GM23248 (cell line): ENCODE measurements around the gene ULK4. TPM values are rescaled to one million over a fixed set of nuclear protein-coding genes. Genes with fewer than 3 reads are reported as not detected.

Experiments used
- DNase-seq: peaks from one replicate; pipeline ENCODE4 v3.0.0-alpha.2; 2015
- H2AFZ ChIP-seq: fragments of 200-600 bp; sonication (generic); 2 replicates; pipeline ENCODE4 v1.6.1; 2016; ENCODE audit warnings: antibody characterized with exemption
- H3F3A ChIP-seq: fragments of 200-600 bp; sonication (generic); 2 replicates; pipeline ENCODE4 v1.6.1; 2016; ENCODE audit warnings: mild to moderate bottlenecking, antibody characterized with exemption, mixed run types; ENCODE audit not compliant: insufficient read depth
- H3K27ac ChIP-seq: fragments of 200-600 bp; sonication (generic); 2 replicates; pipeline ENCODE4 v1.5.1; 2016; ENCODE audit warnings: mild to moderate bottlenecking
- H3K27me3 ChIP-seq: fragments of 200-600 bp; sonication (generic); replicated peaks from 2 replicates; pipeline ENCODE4 v1.6.1; 2016; ENCODE audit warnings: mild to moderate bottlenecking; ENCODE audit not compliant: insufficient read depth
- H3K36me3 ChIP-seq: fragments of 200-600 bp; sonication (generic); 2 replicates; pipeline ENCODE4 v1.6.1; 2016; ENCODE audit warnings: low read depth, mild to moderate bottlenecking
- H3K4me1 ChIP-seq: fragments of 200-600 bp; sonication (generic); 2 replicates; pipeline ENCODE4 v1.6.1; 2016; ENCODE audit warnings: mild to moderate bottlenecking; ENCODE audit not compliant: insufficient read depth
- H3K4me2 ChIP-seq: fragments of 200-600 bp; sonication (generic); one replicate; pipeline ENCODE4 v1.6.1; 2016; ENCODE audit warnings: mild to moderate bottlenecking; ENCODE audit not compliant: unreplicated experiment
- H3K4me3 ChIP-seq: fragments of 200-600 bp; sonication (generic); 2 replicates; pipeline ENCODE4 v1.5.1; 2016; ENCODE audit warnings: mild to moderate bottlenecking
- H3K79me2 ChIP-seq: fragments of 200-600 bp; sonication (generic); 2 replicates; pipeline ENCODE4 v1.6.1; 2016; ENCODE audit warnings: mild to moderate bottlenecking; ENCODE audit not compliant: insufficient read depth
- H3K9ac ChIP-seq: fragments of 200-600 bp; sonication (generic); 2 replicates; pipeline ENCODE4 v1.6.1; 2016; ENCODE audit warnings: mild to moderate bottlenecking
- H3K9me2 ChIP-seq: fragments of 200-600 bp; sonication (generic); 2 replicates; pipeline ENCODE4 v1.6.1; 2016; ENCODE audit warnings: mixed run types, mild to moderate bottlenecking, moderate library complexity; ENCODE audit not compliant: insufficient read depth
- H3K9me3 ChIP-seq: fragments of 200-600 bp; sonication (generic); one replicate; pipeline ENCODE4 v1.6.1; 2017; ENCODE audit warnings: low read depth
- H4K20me1 ChIP-seq: fragments of 200-600 bp; sonication (generic); 2 replicates; pipeline ENCODE4 v1.6.0; 2016; ENCODE audit not compliant: insufficient read depth
- EZH2 ChIP-seq: fragments of 200-600 bp; sonication (generic); IDR thresholded peaks from 2 replicates; pipeline ENCODE4 v1.6.1; 2018; ENCODE audit warnings: antibody characterized with exemption, mild to moderate bottlenecking; ENCODE audit not compliant: insufficient read depth, poor library complexity, severe bottlenecking
- EZH2phosphoT487 ChIP-seq: fragments of 200-600 bp; sonication (generic); IDR thresholded peaks from 2 replicates; pipeline ENCODE4 v1.6.1; 2018; ENCODE audit warnings: antibody characterized with exemption, moderate library complexity, mild to moderate bottlenecking, low read depth; ENCODE audit not compliant: insufficient read depth
- WGBS, 2 experiments: methylation state at CpG; one replicate each; pipeline ENCODE4 v1.1.6; 2015 to 2017; ENCODE audit warnings: low lambda C conversion rate in 2 of 2, low coverage in 1 of 2; ENCODE audit errors: missing lambda C conversion rate in 2 of 2; 5-methylcytosine and 5-hydroxymethylcytosine counted together
- in situ Hi-C: fragments of 300-500 bp; cut with MboI; formaldehyde crosslinking; loops from 2 replicates; pipeline ENCODE4 v1.15.0; 2020
- polyA plus RNA-seq: library from polyadenylated mRNA; unstranded; fragments of >200 nt; fragmentation: Nextera tagmentation; extraction: Ambion mirVana; gene quantifications from 2 replicates; pipeline ENCODE4 v1.2.1, GENCODE V29; 2016
- total RNA-seq: library from RNA; depleted of rRNA; stranded (reverse); fragments of >200 nt; shearing (Covaris generic); gene quantifications from 2 replicates; pipeline ENCODE4 v1.2.3, GENCODE V29; 2014

The ULK4 gene
- total and polyA plus RNA-seq, 2 experiments from 2014 or later, result 3.5 to 20.3 TPM

DNA sequence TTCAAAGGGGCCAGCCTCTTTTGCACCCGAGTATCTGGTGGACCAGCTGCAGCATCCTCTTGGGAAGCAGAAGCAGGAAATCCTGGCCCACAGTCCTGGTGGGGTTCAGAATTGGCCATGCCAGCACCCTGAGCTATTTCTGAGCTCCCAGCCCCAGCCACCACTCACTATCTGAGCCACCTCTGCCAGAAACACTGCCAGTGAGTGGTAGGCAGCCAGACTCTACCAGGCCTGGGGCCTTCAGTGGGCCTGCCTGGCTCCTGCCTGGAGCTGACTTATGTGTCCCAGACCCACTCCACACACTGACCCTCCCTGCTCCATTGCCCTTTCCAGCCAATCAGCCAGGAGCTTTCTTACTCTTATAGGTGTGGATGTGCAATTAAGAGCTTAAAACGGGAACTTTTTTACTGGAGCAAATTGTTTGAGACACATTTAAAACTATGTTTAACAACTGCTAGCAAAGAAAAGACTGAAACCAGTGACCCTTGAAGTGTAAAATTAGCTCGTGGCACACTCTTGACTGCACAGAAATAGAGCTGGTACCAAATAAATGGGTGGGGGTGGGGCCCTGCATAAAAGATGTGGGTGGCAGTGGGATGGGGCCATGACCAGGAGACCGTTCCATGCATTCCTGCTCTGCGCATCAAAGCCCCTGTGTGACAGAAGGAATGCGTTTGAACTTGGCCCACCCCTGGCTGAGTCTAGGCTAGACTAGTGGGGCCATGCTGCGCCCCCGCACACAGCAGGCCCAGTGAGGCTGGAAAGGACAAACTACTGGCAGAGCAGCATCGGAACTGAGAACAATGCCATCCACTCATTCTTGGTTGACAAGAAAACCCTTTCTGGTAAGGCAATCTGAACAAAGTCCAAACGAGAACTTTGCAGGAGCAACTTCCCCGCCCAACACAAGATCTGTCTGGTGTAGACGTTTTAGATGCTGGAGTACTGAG, 714.6 kb downstream of the ULK4 start:
- H3K4me1 ChIP-seq, result no peaks in the 10 kb centered on the region
- DNase-seq, result no peak
- H3K4me2 ChIP-seq, result no peak overlapping the region
- no peak overlapping the region for H3K4me3 ChIP-seq
- H3K9ac ChIP-seq, result no peak overlapping the region
- H2AFZ ChIP-seq, result no peak overlapping the region
- in situ Hi-C loops, result no loop called here
- no peak overlapping the region for H3K27ac ChIP-seq
- H3F3A ChIP-seq, result 0 out of 2 replicates have a peak, but pooled peaks cover 2% of the 10 kb centered on the region
- TF ChIP-seq EZH2, result no peak
- TF ChIP-seq EZH2phosphoT487, result no peak
- H3K27me3 ChIP-seq, result no peaks in the 10 kb centered on the region
- 0 out of 2 replicates have a peak, but pooled peaks cover 3% of the 10 kb centered on the region for H3K79me2 ChIP-seq
- H3K9me3 ChIP-seq, result no peaks in the 10 kb centered on the region
- H4K20me1 ChIP-seq, result no peaks in the 10 kb centered on the region
- no peaks in the 10 kb centered on the region for H3K9me2 ChIP-seq
- WGBS, 2 experiments, result 78 to 79% methylated on average over 11 to 12 of the region's 12 CpGs
- H3K36me3 ChIP-seq, result no peaks in the 10 kb centered on the region; the same call in 1 of the 2 replicates

GRCh38 chr3:41244620-41245336, 717.1 kb downstream of the ULK4 start:
- Histone ChIP-seq H3K4me1 (0 out of 2 replicates have a peak, but pooled peaks cover under 1% of the 10 kb centered on the region), H3K4me3 (no peak overlapping the region), H3K27ac (no peak overlapping the region), H3K9me2 (no peaks in the 10 kb centered on the region), H3K36me3 (peaks cover 18% of the 10 kb centered on the region), H3K9me3 (no peaks in the 10 kb centered on the region), H3K4me2 (no peak overlapping the region), H3K27me3 (no peaks in the 10 kb centered on the region), H3K9ac (no peak overlapping the region), H4K20me1 (no peaks in the 10 kb centered on the region), H2AFZ (no peak overlapping the region), H3K79me2 (0 out of 2 replicates have a peak, but pooled peaks cover 5% of the 10 kb centered on the region), H3F3A (0 out of 2 replicates have a peak, but pooled peaks cover 7% of the 10 kb centered on the region)
- 74 to 76% methylated on average over 6 of the region's 6 CpGs for WGBS, 2 experiments
- DNase-seq, result no peak
- in situ Hi-C loops, result no loop called here
- TF ChIP-seq EZH2 (no peak), EZH2phosphoT487 (no peak)

DNA sequence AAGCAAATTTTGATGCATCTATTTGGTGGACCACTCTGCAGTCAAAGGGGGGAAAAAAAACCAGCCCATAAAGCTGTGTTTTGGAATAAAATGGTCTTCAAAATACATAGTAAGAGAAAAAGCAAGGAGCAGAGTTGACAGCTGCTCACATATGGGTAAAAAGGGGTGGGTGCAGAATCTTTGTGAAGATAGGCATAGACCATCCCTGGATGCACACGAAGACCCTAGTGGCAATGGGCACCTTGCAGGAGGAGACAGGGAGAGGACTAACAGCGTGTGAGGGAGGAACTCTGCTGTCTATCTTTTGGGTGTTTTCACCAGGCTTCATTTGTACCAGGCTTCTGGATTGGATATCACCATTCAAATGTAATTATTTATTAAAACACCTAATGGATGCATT, 718.7 kb downstream of the ULK4 start:
- no peak overlapping the region for H3K9ac ChIP-seq
- TF ChIP-seq EZH2 (no peak), EZH2phosphoT487 (no peak)
- no peaks in the 10 kb centered on the region for H4K20me1 ChIP-seq
- peaks cover 18% of the 10 kb centered on the region for H3F3A ChIP-seq
- no peaks in the 10 kb centered on the region for H3K9me3 ChIP-seq
- H3K4me2 ChIP-seq, result no peak overlapping the region
- in situ Hi-C loops, result no loop called here
- DNase-seq, result no peak
- no peak overlapping the region for H3K4me3 ChIP-seq
- H2AFZ ChIP-seq, result no peak overlapping the region
- no peak overlapping the region for H3K27ac ChIP-seq
- no peaks in the 10 kb centered on the region for H3K27me3 ChIP-seq
- peaks cover 15% of the 10 kb centered on the region; the same call in 1 of the 2 replicates for H3K79me2 ChIP-seq
- H3K4me1 ChIP-seq, result peaks cover 11% of the 10 kb centered on the region; the same call in 1 of the 2 replicates
- WGBS, 2 experiments, result 64 to 85% methylated on average over 2 of the region's 2 CpGs
- H3K36me3 ChIP-seq, result peaks cover 30% of the 10 kb centered on the region
- H3K9me2 ChIP-seq, result no peaks in the 10 kb centered on the region

DNA sequence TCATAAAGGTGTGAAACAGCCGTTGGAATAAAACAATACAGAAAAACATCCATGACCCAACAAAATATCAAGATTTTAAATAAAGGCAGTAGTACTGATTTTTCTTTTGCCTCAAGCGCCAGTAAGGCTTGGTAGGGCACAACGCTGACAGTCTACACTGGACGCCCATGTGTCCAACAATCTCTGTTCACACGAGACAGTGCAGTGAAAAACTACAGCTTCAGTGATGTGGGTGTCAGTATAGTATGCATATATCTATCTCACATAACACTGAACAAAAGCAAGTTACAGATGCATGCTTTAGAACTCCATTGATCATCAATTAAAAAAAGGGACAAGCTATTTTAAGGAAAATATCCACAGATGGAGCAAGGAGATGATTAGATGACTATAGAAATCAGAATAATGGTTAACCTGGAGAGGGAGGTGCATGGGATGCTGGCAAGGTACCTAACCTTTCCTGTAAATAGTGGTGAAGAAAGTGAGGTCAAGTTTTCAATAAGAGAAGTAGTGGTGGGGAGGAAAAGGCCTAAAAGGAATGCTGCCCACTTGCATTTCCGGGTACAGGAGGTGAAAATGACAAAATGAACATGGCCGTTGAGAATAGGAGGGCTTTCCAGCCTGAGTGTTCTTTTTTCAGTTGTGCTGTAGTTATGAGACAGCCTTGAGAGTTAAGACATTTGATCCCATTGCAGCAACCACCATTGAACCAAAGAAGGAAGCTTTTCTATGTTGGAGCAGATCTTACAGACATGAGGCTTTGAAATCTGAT, 719.9 kb downstream of the ULK4 start:
- no peaks in the 10 kb centered on the region for H3K9me2 ChIP-seq
- no peak for DNase-seq
- no peaks in the 10 kb centered on the region for H4K20me1 ChIP-seq
- H3K9me3 ChIP-seq, result no peaks in the 10 kb centered on the region
- no peak overlapping the region for H2AFZ ChIP-seq
- H3F3A ChIP-seq, result peaks cover 28% of the 10 kb centered on the region
- peaks cover 18% of the 10 kb centered on the region; the same call in 1 of the 2 replicates for H3K79me2 ChIP-seq
- TF ChIP-seq EZH2phosphoT487, result no peak
- TF ChIP-seq EZH2, result no peak
- no peak overlapping the region for H3K27ac ChIP-seq
- H3K9ac ChIP-seq, result no peak overlapping the region
- in situ Hi-C loops, result no loop called here
- H3K4me1 ChIP-seq, result peaks cover 11% of the 10 kb centered on the region; the same call in 1 of the 2 replicates
- H3K27me3 ChIP-seq, result no peaks in the 10 kb centered on the region
- 91 to 93% methylated on average over 7 of the region's 7 CpGs for WGBS, 2 experiments
- no peak overlapping the region for H3K4me3 ChIP-seq
- H3K36me3 ChIP-seq, result peaks cover 38% of the 10 kb centered on the region
- no peak overlapping the region for H3K4me2 ChIP-seq
